CD14-positive monocyte (primary cell): ENCODE results near the gene CUBN. TPM values are rescaled to one million over a fixed set of nuclear protein-coding genes. Genes with fewer than 3 reads are reported as not detected.

Experiments used
- DNase-seq, 3 donors: peaks; one replicate each; pipeline ENCODE4 v3.0.0-alpha.2; 2011 to 2022
- H2AFZ ChIP-seq: 2 replicates; pipeline ENCODE4 v1.6.0; 2012; ENCODE audit warnings: mild to moderate bottlenecking, low read depth, low read length, inconsistent platforms; ENCODE audit not compliant: insufficient read depth, poor library complexity, severe bottlenecking
- H3K27ac ChIP-seq, 2 donors: 1 replicate in 1 of 2; 2 replicates in 1 of 2; pipeline ENCODE4 v1.5.1; 2012 to 2013; ENCODE audit warnings: low read length in 2 of 2, control low read depth in 1 of 2, inconsistent platforms in 1 of 2, low read depth in 1 of 2, mild to moderate bottlenecking in 1 of 2
- H3K27me3 ChIP-seq, 2 donors: one replicate each; pipeline versions ENCODE4 v1.6.0 to v1.6.1; 2011 to 2013; ENCODE audit warnings: low read length in 2 of 2; ENCODE audit not compliant: control insufficient read depth in 2 of 2, insufficient read depth in 2 of 2
- H3K36me3 ChIP-seq, 2 donors: replicated peaks in 1 of 2; 1 replicate in 1 of 2; 2 replicates in 1 of 2; pipeline versions ENCODE4 v1.5.1 to v1.6.1; 2012 to 2013; ENCODE audit warnings: low read length in 2 of 2, control low read depth in 1 of 2, inconsistent platforms in 1 of 2, mild to moderate bottlenecking in 1 of 2; ENCODE audit not compliant: insufficient read depth in 2 of 2, control insufficient read depth in 1 of 2
- H3K4me1 ChIP-seq, 2 donors: 1 replicate in 1 of 2; 2 replicates in 1 of 2; pipeline versions ENCODE4 v1.5.1 to v1.6.1; 2012 to 2013; ENCODE audit warnings: low read length in 2 of 2, control low read depth in 1 of 2, inconsistent platforms in 1 of 2, mild to moderate bottlenecking in 1 of 2, moderate library complexity in 1 of 2; ENCODE audit not compliant: insufficient read depth in 2 of 2, control insufficient read depth in 1 of 2
- H3K4me2 ChIP-seq: replicated peaks from 2 replicates; pipeline ENCODE3; 2012; ENCODE audit warnings: low read length, moderate library complexity, mild to moderate bottlenecking; ENCODE audit not compliant: poor library complexity, severe bottlenecking; ENCODE audit errors: extremely low read depth
- H3K4me3 ChIP-seq, 3 experiments: fragments of 200-600 bp in 1 of 3; sonication (generic) in 1 of 3; replicated peaks in 1 of 3; 1 replicate in 2 of 3; 2 replicates in 1 of 3; pipeline ENCODE4 v1.5.1; 2011 to 2013; ENCODE audit warnings: low read length in 3 of 3, mild to moderate bottlenecking in 3 of 3, control low read depth in 2 of 3, low read depth in 2 of 3, inconsistent platforms in 1 of 3, moderate library complexity in 1 of 3
- H3K79me2 ChIP-seq: 2 replicates; pipeline ENCODE4 v1.6.0; 2012; ENCODE audit warnings: mild to moderate bottlenecking, control low read depth, inconsistent platforms, low read length, moderate library complexity; ENCODE audit not compliant: insufficient read depth
- H3K9ac ChIP-seq: 2 replicates; pipeline ENCODE4 v1.6.0; 2017; ENCODE audit warnings: low read length, mild to moderate bottlenecking; ENCODE audit not compliant: insufficient read depth, poor library complexity, severe bottlenecking
- H3K9me3 ChIP-seq, 2 donors: replicated peaks in 1 of 2; 1 replicate in 1 of 2; 2 replicates in 1 of 2; pipeline versions ENCODE4 v1.5.1 to v1.6.1; 2012 to 2013; ENCODE audit warnings: low read length in 2 of 2, control low read depth in 1 of 2; ENCODE audit not compliant: control insufficient read depth in 1 of 2, insufficient read depth in 1 of 2
- H4K20me1 ChIP-seq: 2 replicates; pipeline ENCODE4 v1.6.0; 2012; ENCODE audit warnings: mild to moderate bottlenecking, low read length, control low read depth, moderate library complexity; ENCODE audit not compliant: insufficient read depth
- H3K27ac Mint-ChIP-seq, 7 donors: one replicate each; pipeline ENCODE4 v1.8.0; 2020; ENCODE audit warnings: mild to moderate bottlenecking in 7 of 7, mixed read lengths in 7 of 7, moderate library complexity in 6 of 7, inconsistent platforms in 2 of 7
- H3K27me3 Mint-ChIP-seq, 3 donors: one replicate each; pipeline ENCODE4 v1.8.0; 2021 to 2022; ENCODE audit warnings: low read depth in 3 of 3, mild to moderate bottlenecking in 3 of 3, mixed read lengths in 3 of 3, moderate library complexity in 3 of 3, inconsistent platforms in 1 of 3
- H3K36me3 Mint-ChIP-seq, 2 donors: one replicate each; pipeline ENCODE4 v1.8.0; 2020; ENCODE audit warnings: mixed read lengths in 2 of 2, inconsistent platforms in 1 of 2, mild to moderate bottlenecking in 1 of 2
- H3K4me1 Mint-ChIP-seq: one replicate; pipeline ENCODE4 v1.8.0; 2020; ENCODE audit warnings: mild to moderate bottlenecking, mixed read lengths
- H3K4me3 Mint-ChIP-seq, 2 donors: one replicate each; pipeline ENCODE4 v1.8.0; 2020; ENCODE audit warnings: mild to moderate bottlenecking in 2 of 2, mixed read lengths in 2 of 2, moderate library complexity in 1 of 2
- H3K9me3 Mint-ChIP-seq, 7 donors: one replicate each; pipeline ENCODE4 v1.8.0; 2020 to 2022; ENCODE audit warnings: mixed read lengths in 7 of 7, mild to moderate bottlenecking in 6 of 7, moderate library complexity in 6 of 7, inconsistent platforms in 2 of 7
- CTCF ChIP-seq: fragments of 200-600 bp; IDR thresholded peaks from one replicate; pipeline ENCODE4 v1.8.0; 2022; ENCODE audit warnings: antibody characterized with exemption, mild to moderate bottlenecking
- WGBS: methylation state at CpG from one replicate; pipeline ENCODE4 v1.1.5; 2013; ENCODE audit warnings: missing lambda C conversion rate; ENCODE audit not compliant: insufficient coverage; 5-methylcytosine and 5-hydroxymethylcytosine counted together
- intact Hi-C, 2 donors: fragments of 100-400 bp; cut with micrococcal nuclease; formaldehyde crosslinking; loops; one replicate each; pipeline versions ENCODE4 v1.15.0 to v1.15.1; 2023
- polyA plus RNA-seq, 3 donors: library from polyadenylated mRNA; depleted of rRNA in 1 of 3; unstranded in 2 of 3; stranded (reverse) in 1 of 3; fragments of 300-500 nt in 2 of 3; fragments of >200 nt in 1 of 3; fragmentation: Illumina TruSeq in 2 of 3; gene quantifications; 1 replicate in 2 of 3; 2 replicates in 1 of 3; pipeline ENCODE4 v1.2.3, GENCODE V29; 2012 to 2021

Gene CUBN
- polyA plus RNA-seq, 3 donors: 0.95 TPM; not detected in 2

GRCh38 chr10:16941067-16941466, 188.5 kb downstream of the CUBN start:
- no CpG with 5 or more reads among the region's 3 CpGs for WGBS
- no peak overlapping the region for H3K4me2 ChIP-seq
- no peak overlapping the region for H3K4me3 ChIP-seq
- Mint-ChIP-seq H3K27ac (no peak overlapping the region), H3K4me3 (no peak overlapping the region), H3K36me3 (no peaks in the 10 kb centered on the region), H3K4me1 (peaks cover 24% of the 10 kb centered on the region), H3K27me3 (peaks cover 0 to 2% (median 1%) of the 10 kb centered on the region in 3 donors), H3K9me3 (peaks cover 0 to 1% (median 0%) of the 10 kb centered on the region in 7 donors)
- no peaks in the 10 kb centered on the region for H3K36me3 ChIP-seq
- no peak overlapping the region for H2AFZ ChIP-seq
- no peak for DNase-seq
- H4K20me1 ChIP-seq: no peaks in the 10 kb centered on the region
- no peak overlapping the region for H3K27ac ChIP-seq
- H3K9me3 ChIP-seq: no peaks in the 10 kb centered on the region
- no peaks in the 10 kb centered on the region for H3K27me3 ChIP-seq
- peaks cover 7 to 20% of the 10 kb centered on the region in 2 donors for H3K4me1 ChIP-seq
- no peak overlapping the region for H3K9ac ChIP-seq
- H3K79me2 ChIP-seq: no peaks in the 10 kb centered on the region
- intact Hi-C loops: no loop called here
- no peak for TF ChIP-seq CTCF

- Histone ChIP-seq H3K9me3 (no peaks in the 10 kb centered on the region), H3K4me3 (no peak overlapping the region), H3K9ac (no peak overlapping the region), H2AFZ (no peak overlapping the region), H3K4me1 (peaks cover 7 to 20% of the 10 kb centered on the region in 2 donors), H3K79me2 (no peaks in the 10 kb centered on the region), H3K36me3 (no peaks in the 10 kb centered on the region), H3K27me3 (no peaks in the 10 kb centered on the region), H3K4me2 (no peak overlapping the region), H3K27ac (no peak overlapping the region), H4K20me1 (no peaks in the 10 kb centered on the region)
- intact Hi-C loops: no loop called here
- peaks cover 20% of the 10 kb centered on the region for H3K4me1 Mint-ChIP-seq
- no peak overlapping the region for H3K4me3 Mint-ChIP-seq
- WGBS: no CpG with 5 or more reads among the region's 3 CpGs
- peaks cover 0 to 2% (median 1%) of the 10 kb centered on the region in 3 donors for H3K27me3 Mint-ChIP-seq
- no peak for DNase-seq
- H3K27ac Mint-ChIP-seq: no peak overlapping the region
- no peak for TF ChIP-seq CTCF
- no peaks in the 10 kb centered on the region for H3K36me3 Mint-ChIP-seq
- H3K9me3 Mint-ChIP-seq: peaks cover 0 to 1% (median 0%) of the 10 kb centered on the region in 7 donors
Measured at GRCh38 chr10:16938952-16939351, 190.7 kb downstream of the CUBN start.
